Cerebellar nuclear complex (tissue), 1 donor: ENCODE results near the gene LATS2.
"Not testable (repeated sequence)": the region's sequence is repeated elsewhere in the genome, so short reads cannot be mapped to it uniquely, and the experiment has no call there.

ENCODE experiments used
- DNase-seq, 2 experiments: peaks; one replicate each; lab custom pipeline; 2025; lab: John Stamatoyannopoulos, UW

LATS2 gene

GRCh38 chr13:20964904-20965303, 96.5 kb downstream of the LATS2 start:
- no peak for DNase-seq

- DNase-seq: not testable (repeated sequence)
These were observed 99.7 kb downstream of the LATS2 start for GRCh38 chr13:20961663-20962062.

- no peak for DNase-seq
These were observed 100.6 kb downstream of the LATS2 start for GRCh38 chr13:20960663-20961309.

- DNase-seq: not testable (repeated sequence)
These were observed 104.3 kb downstream of the LATS2 start for GRCh38 chr13:20957049-20957620.

GRCh38 chr13:20955496-20955895, 105.9 kb downstream of the LATS2 start:
- DNase-seq: no peak

GRCh38 chr13:20953245-20953931, 108.0 kb downstream of the LATS2 start:
- no peak for DNase-seq

GRCh38 chr13:20952838-20953237, 108.5 kb downstream of the LATS2 start:
- no peak for DNase-seq

- not testable (repeated sequence) for DNase-seq
These were observed 113.4 kb downstream of the LATS2 start for GRCh38 chr13:20948001-20948400.

- no peak for DNase-seq
These were observed 115.4 kb downstream of the LATS2 start for GRCh38 chr13:20945952-20946383.

GRCh38 chr13:20942938-20943559, 118.3 kb downstream of the LATS2 start:
- no peak for DNase-seq

- DNase-seq: not testable (repeated sequence)
These were observed 120.9 kb downstream of the LATS2 start for GRCh38 chr13:20940511-20940910.

GRCh38 chr13:20940083-20940482, 121.3 kb downstream of the LATS2 start:
- DNase-seq: no peak

- no peak for DNase-seq
These were observed 121.7 kb downstream of the LATS2 start for GRCh38 chr13:20939662-20940061.

- no peak for DNase-seq
These were observed 123.1 kb downstream of the LATS2 start for GRCh38 chr13:20938302-20938701.

GRCh38 chr13:20927596-20928257, 133.7 kb downstream of the LATS2 start:
- no peak for DNase-seq

GRCh38 chr13:20925395-20925790, 136.0 kb downstream of the LATS2 start:
- DNase-seq: not testable (repeated sequence)

GRCh38 chr13:20924758-20925394, 136.5 kb downstream of the LATS2 start:
- DNase-seq: peak in 1 of 2 experiments; percentile 8

GRCh38 chr13:20923272-20923671, 138.1 kb downstream of the LATS2 start:
- DNase-seq: no peak
